AG20443 (cell line): ENCODE results near the gene CILP2.
A peak's percentile ranks its signal among the peaks of the same experiment; 100 is the strongest.

Experiments
- DNase-seq: peaks from one replicate; pipeline ENCODE4 v3.0.0; 2012; ENCODE audit warnings: low spot score, mixed read lengths

The CILP2 gene

DNA sequence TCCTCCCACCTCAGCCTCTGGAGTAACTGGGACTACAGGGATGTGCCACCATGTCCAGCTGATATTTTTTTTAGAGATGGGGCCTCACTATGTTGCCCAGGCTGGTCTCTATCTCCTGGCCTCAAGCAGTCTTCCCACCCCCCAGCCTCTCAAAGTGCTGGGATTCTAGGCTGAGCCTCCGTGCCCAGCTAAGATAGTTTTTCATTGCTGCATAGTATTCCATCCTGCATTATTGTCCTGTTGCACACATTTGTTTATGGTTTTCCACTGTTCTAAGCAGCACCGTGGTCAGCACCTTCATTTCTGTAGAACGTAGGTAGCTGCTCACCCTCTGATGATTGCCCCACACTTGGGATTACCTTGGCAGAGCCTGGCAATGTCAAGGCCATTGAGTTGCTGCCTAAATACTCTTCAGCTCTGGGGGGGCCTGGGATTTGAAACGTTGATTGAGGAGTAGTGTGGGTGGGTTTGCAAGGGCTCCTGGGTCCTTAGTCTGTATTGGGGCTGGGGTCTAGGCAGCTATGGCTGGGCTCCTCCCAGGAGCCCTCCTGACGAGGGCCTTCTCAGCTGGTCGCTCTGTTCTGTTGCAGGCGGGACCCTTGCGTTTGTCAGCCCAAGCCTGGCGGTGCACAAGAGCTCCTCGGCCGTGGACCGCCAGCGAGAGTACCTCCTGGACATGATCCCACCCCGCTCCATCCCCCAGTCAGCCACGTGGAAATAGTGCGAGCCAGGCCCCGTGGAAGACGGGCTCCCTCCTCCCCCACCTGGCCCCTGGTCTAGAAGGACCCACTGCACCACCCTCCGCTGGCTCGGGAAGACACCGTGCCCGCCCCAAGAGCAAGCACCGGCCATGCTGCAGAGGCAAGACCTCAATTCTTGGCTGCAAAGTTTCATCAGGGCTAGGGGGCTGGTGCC lies 33.1 kb upstream of the CILP2 start:
- no peak for DNase-seq

GRCh38 chr19:19505669-19506326 lies 32.3 kb upstream of the CILP2 start:
- no peak for DNase-seq

GRCh38 chr19:19506592-19506991 lies 31.5 kb upstream of the CILP2 start:
- DNase-seq = no peak

- no peak for DNase-seq
Measured at GRCh38 chr19:19507354-19507753, 30.7 kb upstream of the CILP2 start.

GRCh38 chr19:19508217-19508616 lies 29.8 kb upstream of the CILP2 start:
- DNase-seq = no peak

- no peak for DNase-seq
Measured at GRCh38 chr19:19510432-19510831, 27.6 kb upstream of the CILP2 start.

DNA sequence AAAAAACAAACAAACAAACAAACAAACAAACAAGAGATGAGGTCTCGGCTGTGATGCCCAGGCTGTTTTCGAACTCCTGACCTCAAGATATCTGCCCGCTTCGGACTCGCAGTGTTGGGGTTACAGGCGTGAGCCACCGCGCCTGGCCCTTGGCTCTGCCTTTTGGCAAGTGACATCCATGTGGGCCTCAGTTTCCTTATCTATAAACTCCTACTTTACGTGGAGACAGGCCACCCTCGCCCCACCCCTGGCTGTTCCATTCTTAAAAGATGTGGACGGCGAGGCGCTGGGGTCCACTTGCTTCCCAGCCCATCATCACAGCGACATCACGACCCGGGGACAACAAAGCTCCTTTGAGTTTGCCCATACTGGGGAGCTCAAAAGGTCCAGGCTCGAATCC lies 24.4 kb upstream of the CILP2 start:
- no peak for DNase-seq

- peak; percentile 70 for DNase-seq
Measured at GRCh38 chr19:19514215-19514657, 23.8 kb upstream of the CILP2 start.

DNA sequence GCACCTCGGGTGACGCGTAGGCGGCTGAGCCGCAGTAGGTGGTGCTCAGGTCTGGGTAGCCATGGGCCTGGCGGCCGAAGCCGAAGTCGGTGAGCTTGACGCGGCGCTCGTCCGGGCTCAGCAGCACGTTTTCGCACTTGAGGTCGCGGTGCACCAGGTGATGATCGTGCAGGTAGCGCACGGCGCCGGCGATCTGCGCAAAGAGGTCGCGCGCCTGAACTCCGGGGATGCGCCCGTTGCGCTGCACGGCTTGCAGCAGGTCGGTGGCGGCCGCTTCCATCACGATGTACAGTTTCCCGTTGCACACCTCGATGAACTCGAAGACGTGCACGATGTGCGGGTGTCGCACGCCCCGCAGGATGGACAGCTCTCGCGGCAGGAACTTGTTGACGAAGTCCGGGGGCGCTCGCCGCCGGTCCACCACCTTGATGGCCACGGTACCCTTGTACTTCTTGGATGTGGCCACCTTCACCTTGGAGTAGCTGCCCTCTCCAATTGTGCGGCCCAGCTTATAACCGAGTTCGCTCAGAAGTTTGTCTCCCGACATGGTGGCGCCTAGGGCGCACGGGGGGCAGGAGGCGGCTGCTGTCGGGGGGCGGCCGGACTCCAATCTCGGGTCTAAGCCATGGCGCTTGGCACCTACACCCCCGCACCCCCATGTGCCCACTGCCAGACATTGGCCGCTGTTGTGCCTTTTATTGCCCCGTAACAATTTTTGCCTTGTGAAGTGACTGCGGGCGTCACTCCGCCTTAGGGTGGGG lies 23.0 kb upstream of the CILP2 start, which contains the start of gene TSSK6:
TSS of gene TSSK6 (minus strand) at position 668 of the 761 bp plus-strand sequence. CDS start at position 547, 121 bp downstream.
- DNase-seq = no peak

DNA sequence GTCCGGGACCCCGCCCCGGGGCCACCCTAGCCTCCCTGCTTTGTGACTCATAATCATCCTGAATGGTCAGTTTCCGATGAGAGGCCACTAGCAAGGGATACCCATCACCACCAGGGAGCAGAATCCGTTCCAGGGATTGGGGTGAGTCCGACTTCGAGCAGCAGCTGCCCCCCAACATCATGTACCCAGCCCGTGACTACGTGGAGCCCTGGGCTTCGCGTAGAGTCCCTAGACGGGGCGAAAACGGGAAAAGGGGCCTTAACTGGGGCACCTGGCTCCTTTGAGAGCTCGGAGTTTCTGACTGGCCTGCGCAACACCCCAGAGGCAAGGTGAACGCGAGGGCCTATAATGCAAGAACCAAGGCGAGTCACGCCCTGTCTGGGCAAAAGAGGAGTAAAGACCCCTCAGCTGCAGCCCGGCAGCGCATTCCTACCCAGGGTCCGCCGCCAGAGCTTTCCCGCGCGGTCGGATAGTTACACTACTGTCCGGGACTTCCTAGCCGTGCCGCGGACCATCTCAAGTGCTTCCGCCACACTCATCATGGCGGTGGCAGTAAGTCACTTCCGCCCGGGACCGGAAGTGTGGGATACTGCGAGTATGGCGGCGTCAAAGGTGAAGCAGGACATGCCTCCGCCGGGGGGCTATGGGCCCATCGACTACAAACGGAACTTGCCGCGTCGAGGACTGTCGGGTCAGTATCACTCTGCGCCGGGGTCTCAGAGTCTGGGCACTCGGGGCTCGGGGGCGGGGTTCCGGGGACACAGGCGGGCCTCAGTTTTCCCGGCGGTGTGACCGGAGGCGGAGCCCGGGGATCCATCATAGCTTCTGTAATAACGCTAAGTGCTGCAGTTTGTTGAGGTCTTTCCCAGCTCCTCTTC lies 22.2 kb upstream of the CILP2 start, which contains the start of gene NDUFA13:
TSS of gene NDUFA13 (plus strand) at position 584 of the 878 bp plus-strand sequence. CDS start at position 598, 14 bp downstream.
- DNase-seq = peak; percentile 96

GRCh38 chr19:19517235-19517619 lies 20.8 kb upstream of the CILP2 start:
- no peak for DNase-seq

- DNase-seq = no peak
Measured at GRCh38 chr19:19520989-19521388, 17.1 kb upstream of the CILP2 start.

DNA sequence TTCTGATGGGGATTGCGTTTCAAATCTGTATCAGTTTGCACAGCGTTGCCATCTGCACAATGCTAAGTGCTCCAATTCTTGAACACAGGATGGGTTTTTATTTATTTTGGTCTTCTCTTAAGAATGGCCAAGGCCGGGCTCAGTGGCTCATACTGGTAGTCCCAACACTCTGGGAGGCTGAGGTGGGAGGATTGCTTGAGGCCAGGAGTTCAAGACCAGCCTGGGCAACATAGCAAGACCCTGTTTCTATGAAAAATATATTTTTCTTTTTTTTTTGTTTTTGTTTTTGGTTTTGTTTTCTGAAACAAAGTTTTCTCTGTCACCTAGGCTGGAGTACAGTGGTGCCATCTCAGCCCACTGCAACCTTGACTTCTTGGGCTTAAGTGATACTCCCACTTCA lies 14.9 kb upstream of the CILP2 start:
- DNase-seq = no peak

DNA sequence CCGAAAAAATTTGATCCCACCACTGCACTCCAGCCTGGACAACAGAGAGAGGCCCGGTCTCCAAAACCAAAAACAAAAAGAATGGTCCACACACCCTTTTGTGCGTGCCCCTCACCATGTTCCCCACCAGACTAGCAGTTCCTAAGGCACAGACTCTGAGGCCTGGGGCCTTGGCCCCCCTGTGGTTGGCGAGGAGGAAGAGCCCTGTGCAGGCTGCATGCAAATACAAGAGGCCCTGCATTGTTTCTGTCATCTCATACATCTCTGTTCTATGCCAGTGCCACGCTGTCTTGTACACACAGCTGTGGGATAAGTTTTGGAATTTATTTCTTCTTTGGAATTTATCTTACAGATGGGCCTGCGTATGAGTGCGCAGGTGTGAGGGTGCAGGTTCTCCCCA lies 14.0 kb upstream of the CILP2 start:
- DNase-seq = no peak

DNA sequence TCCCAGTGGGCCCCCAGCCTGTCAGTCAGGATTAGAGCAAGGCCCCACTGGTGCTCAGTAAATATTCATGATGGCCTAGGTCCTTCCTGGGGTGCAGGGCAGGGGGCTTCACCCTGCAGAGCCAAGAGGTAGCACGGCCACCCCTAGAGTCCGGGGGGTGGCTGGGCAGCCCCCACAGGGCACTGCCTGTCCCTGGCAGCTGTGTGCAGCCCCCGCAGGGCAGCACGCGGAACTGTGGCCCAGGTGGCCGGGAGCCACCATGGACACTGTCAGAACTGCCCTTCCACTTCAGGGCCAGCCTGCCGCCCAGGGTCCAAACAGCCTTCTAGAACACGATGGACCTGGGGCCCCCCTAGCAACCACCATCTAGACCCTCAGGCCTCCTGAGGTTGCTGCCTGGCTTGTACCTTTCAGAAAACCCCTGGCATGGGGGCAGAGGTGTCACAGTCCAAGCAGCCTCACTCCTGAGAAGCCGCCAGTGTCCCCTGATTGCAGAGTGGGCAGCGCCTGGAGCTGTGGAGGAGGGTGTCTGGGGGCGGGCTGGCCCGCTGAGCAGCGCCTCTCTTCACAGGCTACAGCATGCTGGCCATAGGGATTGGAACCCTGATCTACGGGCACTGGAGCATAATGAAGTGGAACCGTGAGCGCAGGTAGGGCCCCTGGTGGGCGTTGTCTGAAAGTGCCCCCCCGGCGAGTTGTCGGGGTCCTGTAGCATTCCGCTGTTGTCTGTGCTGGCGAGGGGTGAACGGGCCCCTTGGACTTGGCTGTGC lies 12.3 kb upstream of the CILP2 start:
- no peak for DNase-seq

- no peak for DNase-seq
Measured at GRCh38 chr19:19526581-19527370, 11.3 kb upstream of the CILP2 start.

- no peak for DNase-seq
Measured at GRCh38 chr19:19527371-19527656, 10.8 kb upstream of the CILP2 start.

GRCh38 chr19:19527674-19528625 lies 10.1 kb upstream of the CILP2 start:
- DNase-seq = no peak
